OCI-LY1 (cell line): ENCODE data around the gene POLR2L.

Experiments used
- H2AFZ ChIP-seq: fragments of 200-600 bp; sonication (generic), shearing (Covaris generic); 2 replicates; pipeline ENCODE4 v1.6.0; 2014; ENCODE audit warnings: antibody characterized with exemption, mild to moderate bottlenecking, low read length
- H3F3A ChIP-seq: fragments of 200-600 bp; sonication (generic), shearing (Covaris generic); 2 replicates; pipeline ENCODE4 v1.6.0; 2014; ENCODE audit warnings: mild to moderate bottlenecking, antibody characterized with exemption, low read length, moderate library complexity; ENCODE audit not compliant: insufficient read depth
- H3K27ac ChIP-seq: fragments of 200-600 bp; sonication (generic); 2 replicates; pipeline ENCODE4 v1.5.1; 2014; ENCODE audit warnings: low read length, mixed run types, mild to moderate bottlenecking, low read depth; ENCODE audit not compliant: poor library complexity, severe bottlenecking
- H3K27me3 ChIP-seq: fragments of 200-600 bp; sonication (generic); 2 replicates; pipeline ENCODE4 v1.6.0; 2014; ENCODE audit warnings: antibody characterized with exemption, mild to moderate bottlenecking, low read length, moderate library complexity; ENCODE audit not compliant: insufficient read depth
- H3K36me3 ChIP-seq: fragments of 200-600 bp; sonication (generic); 2 replicates; pipeline ENCODE4 v1.6.1; 2014; ENCODE audit warnings: mild to moderate bottlenecking, antibody characterized with exemption, low read length, moderate library complexity, mixed read lengths; ENCODE audit not compliant: insufficient read depth
- H3K4me1 ChIP-seq: fragments of 200-600 bp; sonication (generic); 2 replicates; pipeline ENCODE4 v1.5.1; 2014; ENCODE audit warnings: mild to moderate bottlenecking, low read length, moderate library complexity; ENCODE audit not compliant: insufficient read depth, severe bottlenecking
- H3K4me2 ChIP-seq: fragments of 200-600 bp; sonication (generic), shearing (Covaris generic); 2 replicates; pipeline ENCODE4 v1.6.1; 2014; ENCODE audit warnings: low read length
- H3K4me3 ChIP-seq: fragments of 200-600 bp; sonication (generic); 2 replicates; pipeline ENCODE4 v1.5.1; 2014; ENCODE audit warnings: low read length, low read depth, mild to moderate bottlenecking, mixed read lengths; ENCODE audit not compliant: poor library complexity, severe bottlenecking
- H3K79me2 ChIP-seq: fragments of 200-600 bp; shearing (Covaris generic); 2 replicates; pipeline ENCODE4 v1.6.1; 2016; ENCODE audit warnings: mixed run types, low read length, mixed read lengths; ENCODE audit not compliant: insufficient read depth
- H3K9ac ChIP-seq: fragments of 200-600 bp; sonication (generic), shearing (Covaris generic); 2 replicates; pipeline ENCODE4 v1.6.1; 2014; ENCODE audit warnings: mild to moderate bottlenecking, low read length, mixed read lengths
- H3K9me2 ChIP-seq: fragments of 200-600 bp; sonication (generic), shearing (Covaris generic); 2 replicates; pipeline ENCODE4 v1.6.1; 2014; ENCODE audit warnings: low read depth, mild to moderate bottlenecking, low read length, mixed read lengths
- H3K9me3 ChIP-seq: fragments of 200-600 bp; shearing (Covaris generic); 2 replicates; pipeline ENCODE4 v1.6.1; 2014; ENCODE audit warnings: low read length, mixed read lengths
- H4K20me1 ChIP-seq: fragments of 200-600 bp; sonication (generic), shearing (Covaris generic); 2 replicates; pipeline ENCODE4 v1.6.0; 2016; ENCODE audit warnings: mild to moderate bottlenecking, low read length; ENCODE audit not compliant: insufficient read depth
- EZH2 ChIP-seq: fragments of 200-600 bp; sonication (generic), shearing (Covaris generic); IDR thresholded peaks from 2 replicates; pipeline ENCODE4 v1.8.0; 2017; ENCODE audit warnings: borderline replicate concordance, mixed run types, mild to moderate bottlenecking, antibody characterized with exemption, low read length, moderate library complexity, mixed read lengths
- TF ChIP-seq, protein P1 (sequence below): fragments of 200-600 bp; sonication (generic), shearing (Covaris generic); IDR thresholded peaks from 2 replicates; pipeline ENCODE4 v1.5.1; 2017; ENCODE audit warnings: mild to moderate bottlenecking, antibody characterized with exemption, low read length, moderate library complexity, mixed read lengths

POLR2L gene

DNA sequence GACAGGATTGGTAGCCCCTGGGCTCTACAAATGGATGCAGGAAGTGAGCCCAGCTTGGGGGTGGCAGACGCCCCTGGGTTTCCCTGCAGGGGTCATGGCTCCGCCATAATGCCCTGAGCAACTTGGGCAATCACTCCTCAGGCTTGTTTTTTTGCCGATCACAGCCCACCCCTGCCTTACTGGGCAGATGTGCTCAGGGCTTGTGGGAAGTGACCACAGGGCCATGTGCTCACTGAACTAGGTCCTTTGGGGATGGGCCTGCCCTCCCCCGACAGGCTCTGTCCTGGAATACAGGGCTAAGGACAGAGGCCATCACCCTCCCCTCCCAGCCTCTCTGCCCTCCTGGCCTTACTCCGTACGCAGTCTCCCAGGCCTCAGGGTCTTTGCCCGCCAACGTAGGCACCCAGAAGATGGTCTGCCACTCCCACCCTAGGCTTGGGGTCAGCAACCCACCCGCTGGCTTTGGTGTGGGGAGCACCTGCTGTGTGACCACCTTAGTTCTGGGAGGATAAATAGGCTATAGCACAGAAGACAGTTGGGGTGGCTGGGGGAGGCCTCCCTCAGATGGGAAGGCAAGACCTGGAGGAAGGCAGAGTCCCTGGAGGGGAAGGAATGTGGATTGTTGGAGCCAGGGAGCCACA is 28.8 kb downstream of the POLR2L start:
- Histone ChIP-seq H3F3A (peaks cover 4% of the 10 kb centered on the region; the same call in 1 of the 2 replicates), H3K27ac (no peak overlapping the region), H3K9ac (no peak overlapping the region), H3K4me3 (no peak overlapping the region), H2AFZ (no peak overlapping the region), H3K4me1 (peaks cover 20% of the 10 kb centered on the region), H3K4me2 (no peak overlapping the region), H3K36me3 (peaks cover 57% of the 10 kb centered on the region), H4K20me1 (no peaks in the 10 kb centered on the region), H3K9me2 (no peaks in the 10 kb centered on the region), H3K27me3 (no peaks in the 10 kb centered on the region), H3K79me2 (peaks cover 15% of the 10 kb centered on the region), H3K9me3 (no peaks in the 10 kb centered on the region)
- TF ChIP-seq, protein P1, sequence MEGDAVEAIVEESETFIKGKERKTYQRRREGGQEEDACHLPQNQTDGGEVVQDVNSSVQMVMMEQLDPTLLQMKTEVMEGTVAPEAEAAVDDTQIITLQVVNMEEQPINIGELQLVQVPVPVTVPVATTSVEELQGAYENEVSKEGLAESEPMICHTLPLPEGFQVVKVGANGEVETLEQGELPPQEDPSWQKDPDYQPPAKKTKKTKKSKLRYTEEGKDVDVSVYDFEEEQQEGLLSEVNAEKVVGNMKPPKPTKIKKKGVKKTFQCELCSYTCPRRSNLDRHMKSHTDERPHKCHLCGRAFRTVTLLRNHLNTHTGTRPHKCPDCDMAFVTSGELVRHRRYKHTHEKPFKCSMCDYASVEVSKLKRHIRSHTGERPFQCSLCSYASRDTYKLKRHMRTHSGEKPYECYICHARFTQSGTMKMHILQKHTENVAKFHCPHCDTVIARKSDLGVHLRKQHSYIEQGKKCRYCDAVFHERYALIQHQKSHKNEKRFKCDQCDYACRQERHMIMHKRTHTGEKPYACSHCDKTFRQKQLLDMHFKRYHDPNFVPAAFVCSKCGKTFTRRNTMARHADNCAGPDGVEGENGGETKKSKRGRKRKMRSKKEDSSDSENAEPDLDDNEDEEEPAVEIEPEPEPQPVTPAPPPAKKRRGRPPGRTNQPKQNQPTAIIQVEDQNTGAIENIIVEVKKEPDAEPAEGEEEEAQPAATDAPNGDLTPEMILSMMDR, result no peak
- TF ChIP-seq EZH2, result no peak

DNA sequence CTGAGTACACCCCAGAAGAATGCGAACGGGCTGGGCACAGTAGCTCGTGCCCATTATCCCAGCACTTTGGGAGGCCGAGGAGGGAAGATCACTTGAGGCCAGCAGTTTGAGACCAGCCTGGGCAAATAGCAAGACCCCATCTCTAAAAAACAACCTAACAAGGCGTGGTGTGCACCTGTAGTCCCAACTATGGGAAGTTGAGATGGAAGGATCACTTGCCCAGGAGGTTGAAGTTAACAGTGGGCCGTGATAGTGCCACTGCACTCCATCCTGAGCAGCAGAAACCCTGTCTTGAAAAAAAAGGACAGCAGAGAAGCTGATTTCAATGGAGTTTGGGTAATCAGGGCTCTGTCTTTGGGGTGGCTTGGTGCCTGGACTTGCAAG is 29.3 kb downstream of the POLR2L start:
- peaks cover 15% of the 10 kb centered on the region for H3K79me2 ChIP-seq
- H4K20me1 ChIP-seq, result no peaks in the 10 kb centered on the region
- no peak overlapping the region for H3K9ac ChIP-seq
- peaks cover 26% of the 10 kb centered on the region for H3K4me1 ChIP-seq
- TF ChIP-seq EZH2, result no peak
- TF ChIP-seq, protein P1, result no peak
- no peaks in the 10 kb centered on the region for H3K27me3 ChIP-seq
- no peak overlapping the region for H3K27ac ChIP-seq
- H3K4me2 ChIP-seq, result no peak overlapping the region
- no peak overlapping the region for H2AFZ ChIP-seq
- no peaks in the 10 kb centered on the region for H3K9me2 ChIP-seq
- peaks cover 57% of the 10 kb centered on the region for H3K36me3 ChIP-seq
- no peak overlapping the region for H3K4me3 ChIP-seq
- H3K9me3 ChIP-seq, result no peaks in the 10 kb centered on the region
- H3F3A ChIP-seq, result peaks cover 4% of the 10 kb centered on the region; the same call in 1 of the 2 replicates

DNA sequence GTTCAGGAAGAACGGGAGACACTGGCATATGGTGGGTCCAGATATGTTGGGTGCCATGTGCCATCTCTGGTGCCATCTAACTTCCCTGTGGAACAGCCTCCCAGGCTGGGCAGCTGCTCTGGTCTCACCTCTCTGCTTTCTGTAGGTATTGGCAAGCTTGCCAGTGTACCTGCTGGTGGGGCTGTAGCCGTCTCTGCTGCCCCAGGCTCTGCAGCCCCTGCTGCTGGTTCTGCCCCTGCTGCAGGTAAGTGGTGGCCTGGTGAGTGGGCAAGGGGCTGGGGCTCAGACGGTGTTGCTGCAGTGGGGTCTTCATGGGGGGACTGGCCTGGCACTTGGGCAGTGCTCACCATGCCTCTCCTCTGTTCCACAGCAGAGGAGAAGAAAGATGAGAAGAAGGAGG is 29.9 kb downstream of the POLR2L start:
- Histone ChIP-seq H3F3A (peaks cover under 1% of the 10 kb centered on the region; the same call in 1 of the 2 replicates), H2AFZ (no peak overlapping the region), H3K79me2 (peaks cover 15% of the 10 kb centered on the region), H3K9me2 (no peaks in the 10 kb centered on the region), H3K9ac (no peak overlapping the region), H3K4me1 (peaks cover 30% of the 10 kb centered on the region), H3K36me3 (peaks cover 57% of the 10 kb centered on the region), H3K27ac (no peak overlapping the region), H3K27me3 (no peaks in the 10 kb centered on the region), H4K20me1 (no peaks in the 10 kb centered on the region), H3K4me3 (no peak overlapping the region), H3K9me3 (no peaks in the 10 kb centered on the region), H3K4me2 (no peak overlapping the region)
- TF ChIP-seq EZH2, result no peak
- TF ChIP-seq, protein P1, result no peak
